HG03039 (cell line): ENCODE data around the gene ENDOV.

Experiments
- ATAC-seq: cut with Tn5 transposase; IDR thresholded peaks from one replicate; pipeline ENCODE4 v1.9.1; 2021; ENCODE audit warnings: mild to moderate bottlenecking, moderate library complexity; ENCODE audit not compliant: unreplicated experiment

Gene ENDOV

DNA sequence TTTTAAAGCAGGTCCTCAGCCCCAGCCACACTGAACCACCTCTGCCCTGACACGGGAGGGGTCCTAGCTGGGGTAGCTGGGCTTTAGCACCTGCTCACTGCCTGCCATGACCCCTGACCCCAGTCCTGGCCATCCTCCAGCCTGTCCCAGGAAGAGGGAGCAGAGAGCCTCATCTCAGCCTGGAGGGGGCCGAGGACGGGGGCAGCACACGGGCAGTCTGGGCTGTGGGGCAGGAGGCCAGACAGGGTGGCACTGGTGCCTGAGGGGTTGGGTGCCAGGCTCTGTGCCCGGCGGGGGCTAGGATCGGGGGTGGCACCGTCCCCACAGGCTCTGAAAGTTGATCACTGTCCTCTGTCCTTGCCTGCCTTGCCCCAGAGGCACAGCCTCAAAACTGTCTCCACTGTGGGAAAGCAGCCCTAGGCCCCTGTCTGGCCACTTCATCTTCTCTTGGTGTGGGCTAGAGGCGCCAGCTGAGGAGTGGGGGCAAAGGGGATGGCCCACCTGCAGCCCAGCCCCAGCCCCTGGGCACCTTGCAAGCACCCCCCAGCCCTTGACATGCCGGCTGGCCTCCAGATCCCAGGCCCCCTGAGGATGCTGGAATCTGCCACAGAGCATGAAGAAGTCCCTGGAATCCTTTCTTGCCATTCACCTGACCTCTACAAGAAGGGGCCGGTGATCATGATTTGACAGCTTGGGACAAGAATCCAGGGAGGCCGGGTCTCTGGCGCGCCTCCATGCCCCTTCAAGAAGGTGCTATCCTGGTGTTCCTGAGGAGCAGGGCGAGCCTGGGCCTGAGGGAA is 15.7 kb downstream of the ENDOV start:
- no peak for ATAC-seq

DNA sequence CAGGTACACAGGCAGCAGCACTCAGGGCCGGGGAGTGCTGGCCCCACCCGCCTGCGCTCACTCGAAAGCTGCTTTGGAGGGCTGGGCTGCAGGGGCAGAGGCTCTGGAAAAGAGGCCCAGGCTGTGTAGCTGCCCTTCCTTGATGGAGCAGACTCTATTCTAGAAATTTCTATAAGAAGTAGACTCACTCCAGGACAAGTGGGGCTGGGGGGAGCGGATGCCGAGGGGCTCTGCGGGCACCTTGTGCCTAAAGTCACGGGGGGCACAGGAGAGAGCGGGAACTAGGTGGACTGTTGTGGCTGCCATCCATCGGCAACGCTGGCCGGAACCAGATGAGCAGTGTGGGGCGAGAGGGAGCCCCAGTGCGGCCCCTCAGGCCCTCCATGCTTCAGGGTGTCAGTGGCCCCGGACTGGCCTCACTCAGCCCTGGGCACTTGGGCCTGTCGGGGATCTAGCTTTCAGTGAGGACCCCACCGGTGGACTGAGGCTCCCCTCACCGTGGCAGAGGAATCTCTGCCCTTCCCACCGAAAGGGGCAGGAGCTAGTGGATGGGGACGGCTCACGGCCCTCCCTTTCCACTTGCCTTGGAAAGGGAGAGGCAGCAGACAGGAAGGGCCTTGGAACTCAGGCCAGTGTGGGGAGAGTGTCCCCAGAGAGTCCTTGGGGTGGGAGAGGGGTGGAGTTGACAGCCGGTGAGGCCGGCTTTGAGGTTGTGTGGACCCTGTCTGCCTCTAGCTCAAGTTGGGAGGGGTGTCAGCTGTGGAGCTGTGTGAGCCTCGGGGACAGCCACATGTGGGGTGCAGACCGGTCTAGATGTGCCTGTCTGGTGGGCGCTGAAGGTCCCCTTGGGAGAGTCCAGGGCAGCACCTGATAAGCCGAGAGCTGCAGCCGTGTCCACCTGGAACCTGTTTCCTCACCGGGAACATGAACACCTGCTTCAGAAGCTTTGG is 16.6 kb downstream of the ENDOV start:
- no peak for ATAC-seq

- ATAC-seq: no peak
Measured at GRCh38 chr17:80432350-80432955, 17.5 kb downstream of the ENDOV start.

DNA sequence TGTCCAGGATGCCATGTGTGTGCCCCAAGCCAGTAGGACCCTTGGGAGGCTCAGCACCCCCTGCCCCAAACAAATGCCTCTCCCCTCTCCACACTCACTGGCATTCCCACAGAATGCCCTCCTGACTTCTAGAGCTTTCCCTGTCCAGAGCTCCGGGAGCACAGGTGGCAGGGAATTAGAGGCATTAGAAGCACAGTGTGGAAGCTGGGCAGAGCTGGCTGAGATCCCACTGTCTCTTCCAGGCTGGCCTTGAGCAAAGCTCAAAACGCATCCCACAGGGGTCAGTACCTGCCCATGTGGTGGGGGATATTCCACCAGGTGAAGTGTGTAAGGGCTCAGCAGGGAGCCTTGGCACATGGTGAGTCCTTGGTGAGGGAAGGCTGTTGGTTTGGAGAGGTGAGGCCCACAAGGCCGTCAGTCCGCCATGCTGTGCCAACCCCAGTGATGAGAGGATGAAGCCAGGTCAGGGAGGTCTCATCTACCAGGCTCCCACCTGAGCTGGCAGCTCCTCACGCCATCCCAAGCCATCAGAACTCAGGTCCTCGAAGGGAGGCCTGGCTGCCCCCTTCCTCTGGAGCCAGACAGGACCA is 18.1 kb downstream of the ENDOV start:
- ATAC-seq: no peak

DNA sequence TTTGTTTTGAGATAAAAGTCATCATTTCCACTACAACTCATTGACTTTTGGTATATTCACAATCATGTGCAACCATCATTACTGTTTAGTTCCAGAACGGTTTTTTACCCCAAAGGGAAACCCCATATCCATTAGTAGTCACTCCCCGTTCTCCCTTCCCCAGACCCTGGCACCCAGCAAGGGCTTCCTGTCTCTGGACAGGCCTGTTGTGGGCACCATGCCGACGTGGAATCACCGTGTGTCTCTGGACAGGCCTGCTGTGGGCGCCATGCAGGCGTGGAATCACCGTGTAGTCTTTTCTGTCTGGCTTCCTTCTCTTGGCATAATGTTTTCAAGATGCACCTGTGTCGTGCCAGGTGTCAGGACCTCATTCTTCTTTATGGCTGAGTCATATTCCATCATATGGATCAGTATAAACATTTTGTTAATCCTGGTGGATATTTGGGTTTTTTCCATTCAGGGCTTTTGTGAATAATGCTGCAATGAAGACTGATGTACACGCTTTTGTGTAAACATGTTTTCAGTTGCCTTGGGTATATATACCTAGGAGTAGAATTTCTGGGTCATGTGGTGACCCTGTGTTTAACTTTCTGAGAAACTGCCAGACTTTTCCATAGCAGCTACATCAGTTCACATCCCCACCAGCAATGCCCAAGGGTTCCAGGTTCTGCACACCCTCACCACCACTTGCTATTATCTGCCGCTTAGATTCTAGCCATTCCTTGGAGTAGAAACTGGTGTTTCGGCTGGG is 19.1 kb downstream of the ENDOV start:
- ATAC-seq: no peak

GRCh38 chr17:80437532-80437931 is 22.6 kb downstream of the ENDOV start:
- ATAC-seq: no peak

DNA sequence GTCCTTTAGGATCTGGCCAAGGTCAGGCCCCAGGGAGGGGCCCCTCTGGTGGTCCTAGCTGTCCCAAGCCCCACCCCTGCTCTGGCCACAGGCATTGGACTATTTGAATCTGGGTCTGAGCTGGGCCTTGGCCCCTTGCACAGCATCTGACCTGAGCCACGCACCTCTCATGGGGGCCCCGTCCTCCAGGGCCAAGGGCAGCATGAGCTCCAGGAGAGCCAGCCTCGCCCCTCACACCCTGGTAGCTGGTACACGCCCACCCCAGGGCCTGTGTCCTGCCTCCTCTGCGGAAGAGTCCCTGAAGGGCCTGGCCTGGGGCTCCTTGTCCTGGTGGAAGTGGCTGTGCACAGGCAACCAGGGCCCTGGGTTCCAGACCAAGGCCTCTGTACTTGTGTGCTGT is 23.8 kb downstream of the ENDOV start:
- ATAC-seq: no peak

GRCh38 chr17:80439499-80439898 is 24.5 kb downstream of the ENDOV start:
- no peak for ATAC-seq

- no peak for ATAC-seq
Measured at GRCh38 chr17:80441133-80441578, 26.2 kb downstream of the ENDOV start.

DNA sequence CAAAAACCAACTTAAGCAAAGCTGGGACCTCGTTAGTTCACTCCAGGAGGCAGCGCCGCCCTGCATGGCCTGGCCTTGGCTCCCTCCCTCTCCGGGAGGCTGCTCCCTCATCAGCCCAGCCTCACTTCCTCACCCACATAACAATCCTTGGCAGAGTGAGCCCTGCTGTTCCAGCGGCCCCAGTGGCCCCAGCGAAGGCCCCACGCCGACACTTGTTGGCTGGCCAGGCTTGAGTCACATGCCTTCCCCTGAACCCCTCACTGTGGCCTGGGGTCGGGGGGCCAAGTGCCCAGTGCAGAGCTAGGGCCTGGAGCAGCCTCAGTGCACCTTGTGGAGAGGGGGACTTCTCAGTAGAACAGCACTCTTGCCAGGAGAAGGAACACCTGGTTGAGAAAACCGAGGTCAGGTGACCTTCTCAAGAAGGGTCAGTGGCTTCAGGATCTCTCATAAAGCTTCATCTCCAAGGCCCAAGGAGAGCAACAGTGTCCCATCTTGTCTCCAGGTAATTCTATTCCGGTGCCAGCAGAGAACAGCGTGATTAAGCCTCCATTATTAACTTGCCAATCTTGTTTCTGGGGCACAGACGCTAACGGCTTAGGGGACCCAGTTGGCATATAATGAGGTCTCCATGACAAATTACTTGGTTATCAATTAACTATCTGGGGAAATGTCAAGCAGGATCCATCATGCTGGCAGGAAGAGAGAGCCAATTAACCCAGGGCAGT is 26.8 kb downstream of the ENDOV start:
- no peak for ATAC-seq

- ATAC-seq: no peak
Measured at GRCh38 chr17:80442323-80442659, 27.3 kb downstream of the ENDOV start.

DNA sequence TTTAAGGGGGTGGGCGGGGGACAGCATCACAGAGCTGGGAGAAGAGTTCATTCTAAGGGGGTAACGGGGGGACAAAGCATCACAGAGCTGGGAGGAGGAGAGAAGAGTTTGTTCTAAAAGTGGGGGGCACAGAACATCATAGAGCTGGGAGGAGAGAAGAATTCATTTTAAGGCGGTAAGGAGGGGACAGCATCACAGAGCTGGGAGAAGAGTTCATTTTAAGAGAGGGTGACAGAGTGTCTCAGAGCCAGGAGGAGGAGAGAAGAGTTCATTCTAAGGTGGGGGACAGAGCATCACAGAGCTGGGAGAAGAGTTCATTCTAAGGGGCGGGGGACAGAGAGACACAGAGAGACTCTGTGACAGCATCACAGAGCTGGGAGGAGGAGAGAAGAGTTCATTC is 27.8 kb downstream of the ENDOV start:
- ATAC-seq: no peak

GRCh38 chr17:80443498-80443897 is 28.5 kb downstream of the ENDOV start:
- no peak for ATAC-seq

DNA sequence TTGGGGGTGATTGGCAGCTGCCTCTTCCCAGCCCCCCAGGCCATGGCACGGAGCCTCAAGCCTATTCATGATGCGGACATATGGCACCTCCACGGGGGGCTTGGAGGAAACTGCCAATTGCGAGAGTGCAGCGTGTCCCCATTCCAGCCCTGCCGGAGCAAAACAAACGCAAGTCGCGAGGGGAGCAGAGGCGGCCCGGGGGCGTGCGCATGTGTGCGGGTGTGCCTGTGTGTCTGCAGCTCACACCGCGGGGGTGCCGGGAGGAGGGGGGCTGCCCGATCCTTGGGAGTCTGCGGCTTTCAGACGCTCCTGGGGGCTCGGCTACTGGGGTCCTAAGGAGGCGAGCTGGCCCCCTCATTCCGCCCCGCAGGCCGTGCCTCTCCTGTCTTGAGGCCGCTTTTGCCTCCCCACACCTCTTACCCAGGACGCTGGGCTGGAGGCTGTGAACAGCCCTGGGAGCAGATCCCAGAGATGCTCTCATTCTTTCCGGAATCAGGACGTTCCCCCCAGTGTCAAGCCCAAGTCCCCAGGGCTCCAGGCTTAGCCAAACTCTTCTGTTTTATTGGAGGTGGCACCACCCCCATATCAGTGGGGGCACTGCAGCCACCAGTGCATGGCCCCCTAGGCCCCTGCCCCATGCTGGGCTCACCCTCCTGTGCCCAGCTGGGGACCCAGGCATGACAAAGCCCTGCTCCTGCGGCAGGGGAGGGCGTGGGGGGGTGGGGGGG is 29.1 kb downstream of the ENDOV start:
- ATAC-seq: no peak

- ATAC-seq: no peak
Measured at GRCh38 chr17:80444644-80444979, 29.6 kb downstream of the ENDOV start.

- no peak for ATAC-seq
Measured at GRCh38 chr17:80445007-80445725, 30.2 kb downstream of the ENDOV start.

DNA sequence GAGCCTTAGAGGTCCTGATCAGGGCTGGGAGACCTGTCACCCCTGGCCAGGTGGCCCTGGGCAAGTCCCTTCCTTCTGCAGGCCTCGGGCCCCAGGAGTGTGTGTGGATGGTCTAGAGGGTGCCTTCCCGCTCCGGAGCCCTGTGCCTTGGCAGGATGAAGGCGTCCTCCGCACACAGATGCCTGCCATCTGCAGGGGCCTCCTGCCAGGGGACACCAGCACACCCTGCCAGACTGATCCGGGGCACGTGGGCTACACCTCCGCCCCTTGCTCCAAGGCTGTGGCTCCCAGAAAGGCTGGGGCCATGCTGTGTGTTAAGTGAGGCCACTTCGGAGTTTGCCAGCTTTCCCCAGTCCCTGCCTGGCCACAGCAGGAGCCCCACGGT is 30.8 kb downstream of the ENDOV start:
- ATAC-seq: no peak

- no peak for ATAC-seq
Measured at GRCh38 chr17:80446645-80447405, 31.9 kb downstream of the ENDOV start.
